NCI-H146 treated with DMSO at 0.1 percent for 48 hours (cell line): ENCODE measurements around the gene ROCK2.

ENCODE experiments used
- DNase-seq: peaks from one replicate; lab custom pipeline; 2025; ENCODE audit not compliant: unreplicated experiment; lab: John Stamatoyannopoulos, UW

ROCK2 gene

DNA sequence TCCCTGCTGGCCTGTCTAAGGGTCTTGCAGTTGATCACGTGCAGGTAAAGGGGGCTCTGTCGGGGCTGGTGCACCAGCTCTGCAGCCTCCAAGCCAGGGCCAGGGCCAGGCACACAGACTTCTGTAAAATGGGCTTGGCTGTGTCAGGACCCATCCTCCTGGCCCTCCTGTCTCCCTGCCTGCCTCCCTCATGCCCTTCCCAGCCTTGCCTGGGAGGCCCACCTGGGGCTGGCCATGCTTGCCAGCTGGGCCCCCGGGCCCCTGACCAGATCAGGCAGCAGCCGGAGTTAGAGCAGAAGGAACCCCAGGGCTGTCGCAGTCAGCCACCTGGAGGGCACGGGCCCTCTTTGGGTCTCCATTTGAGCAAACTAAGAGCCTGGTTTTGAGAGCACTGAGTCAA, 187.1 kb downstream of the ROCK2 start:
- DNase-seq = no peak

GRCh38 chr2:11156396-11157075, 187.9 kb downstream of the ROCK2 start:
- no peak for DNase-seq

DNA sequence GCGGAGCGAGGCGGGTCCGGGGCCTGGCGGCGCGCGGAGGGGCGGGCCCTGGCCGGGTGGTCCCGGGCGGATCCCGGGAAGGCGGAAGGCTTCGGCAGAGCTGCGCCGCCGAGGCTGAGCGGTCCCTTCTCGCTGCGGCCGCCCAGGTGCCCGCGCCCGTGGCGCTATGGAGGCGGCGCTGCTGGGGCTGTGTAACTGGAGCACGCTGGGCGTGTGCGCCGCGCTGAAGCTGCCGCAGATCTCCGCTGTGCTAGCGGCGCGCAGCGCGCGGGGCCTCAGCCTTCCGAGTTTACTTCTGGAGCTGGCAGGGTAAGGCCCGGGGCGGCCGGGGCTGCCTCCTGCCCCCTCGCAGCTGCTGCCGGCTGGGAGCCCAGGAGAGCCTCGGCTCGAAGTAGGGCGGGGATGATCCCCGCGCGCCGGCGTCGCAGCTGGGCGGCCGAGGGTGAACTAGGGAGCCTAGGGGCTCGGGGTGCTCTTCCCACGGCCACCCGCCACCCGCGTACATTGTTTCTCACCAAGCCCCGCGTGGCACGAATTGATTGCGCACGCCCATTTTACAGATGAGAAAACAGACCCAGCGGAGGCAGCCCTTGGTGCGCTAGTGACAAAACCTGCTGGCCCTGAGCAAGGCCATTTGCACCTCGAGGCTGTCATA, 188.9 kb downstream of the ROCK2 start, which contains the start of gene SLC66A3:
TSS of gene SLC66A3 (plus strand) at position 87 of the 655 bp plus-strand sequence. CDS start at position 167, 80 bp downstream.
- peak; percentile 83 for DNase-seq

GRCh38 chr2:11154923-11155380, 189.5 kb downstream of the ROCK2 start:
- peak; percentile 83 for DNase-seq

GRCh38 chr2:11154016-11154922, 190.2 kb downstream of the ROCK2 start:
- no peak for DNase-seq

- no peak for DNase-seq
These were observed 191.8 kb downstream of the ROCK2 start for GRCh38 chr2:11152591-11152990.

DNA sequence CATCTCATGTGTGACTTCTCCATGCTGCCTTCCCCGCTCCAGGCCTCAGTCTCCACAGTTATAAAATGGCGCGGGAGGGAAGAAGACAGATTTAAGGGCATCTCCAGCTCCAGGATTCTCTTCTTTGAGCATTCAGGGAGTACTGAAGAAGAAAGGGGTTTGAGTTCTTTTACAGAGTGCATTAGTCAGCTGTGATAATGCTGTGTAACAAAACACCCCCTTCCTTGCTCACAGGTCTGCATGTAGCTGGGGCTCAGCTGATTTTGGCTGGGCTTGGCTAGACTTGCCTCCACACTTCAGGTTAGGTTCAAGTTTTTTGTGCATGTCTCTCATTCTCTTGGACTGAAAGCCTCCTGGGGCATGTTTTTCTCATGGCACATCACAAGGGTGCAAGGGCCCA, 197.2 kb downstream of the ROCK2 start:
- no peak for DNase-seq

GRCh38 chr2:11146076-11146475, 198.4 kb downstream of the ROCK2 start:
- no peak for DNase-seq

DNA sequence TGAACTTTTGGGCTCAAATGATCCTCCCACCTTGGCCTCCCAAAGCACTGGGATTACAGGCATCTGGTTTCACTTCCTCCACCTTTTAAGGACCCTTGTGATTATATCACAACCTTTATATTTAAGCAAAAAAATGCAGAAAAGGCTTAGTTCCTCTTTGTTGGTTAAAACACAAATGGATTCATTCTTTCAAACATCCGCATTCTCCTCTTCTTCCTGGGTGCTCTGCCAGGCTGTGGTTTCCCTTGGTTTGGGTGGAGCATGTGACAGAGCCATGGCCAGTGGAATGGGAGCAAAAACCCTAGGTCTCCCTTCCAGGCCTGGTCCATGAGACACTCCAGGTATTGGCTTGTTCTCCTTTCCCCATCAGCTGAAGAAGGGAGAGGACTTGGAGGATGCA, 199.1 kb downstream of the ROCK2 start:
- DNase-seq = no peak

GRCh38 chr2:11144738-11145079, 199.7 kb downstream of the ROCK2 start:
- DNase-seq = no peak

DNA sequence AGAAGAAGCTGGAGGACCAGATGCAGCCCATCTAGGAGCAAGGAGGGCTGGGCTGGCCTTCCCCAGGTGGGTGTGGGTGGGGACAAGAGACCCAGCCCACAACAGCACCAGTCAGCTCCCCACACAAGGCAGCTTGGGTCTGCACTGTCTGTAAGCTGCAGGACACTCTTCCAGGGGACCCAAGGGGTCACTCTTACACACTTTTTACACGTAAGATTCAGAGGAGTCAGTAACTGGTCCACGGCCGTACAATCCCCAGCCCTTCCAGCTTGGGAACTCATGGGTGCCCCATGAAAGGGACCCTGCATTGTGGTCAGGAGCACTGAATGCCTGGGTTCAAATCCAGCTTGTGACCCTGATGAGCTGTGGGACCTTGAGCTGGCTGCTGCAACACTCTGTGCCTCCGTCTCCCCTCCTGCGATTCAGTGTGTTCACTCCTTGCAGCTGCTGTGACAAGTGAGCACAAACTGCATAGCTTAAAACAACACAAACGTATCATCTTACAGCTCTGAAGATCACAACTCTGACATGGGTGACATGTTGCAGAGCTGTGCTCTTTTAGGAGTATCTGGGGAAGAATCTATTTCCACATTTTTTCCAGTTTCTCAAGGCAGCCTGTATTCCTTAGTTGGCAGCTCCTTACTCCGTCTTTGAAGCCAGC, 200.2 kb downstream of the ROCK2 start:
- DNase-seq = no peak

DNA sequence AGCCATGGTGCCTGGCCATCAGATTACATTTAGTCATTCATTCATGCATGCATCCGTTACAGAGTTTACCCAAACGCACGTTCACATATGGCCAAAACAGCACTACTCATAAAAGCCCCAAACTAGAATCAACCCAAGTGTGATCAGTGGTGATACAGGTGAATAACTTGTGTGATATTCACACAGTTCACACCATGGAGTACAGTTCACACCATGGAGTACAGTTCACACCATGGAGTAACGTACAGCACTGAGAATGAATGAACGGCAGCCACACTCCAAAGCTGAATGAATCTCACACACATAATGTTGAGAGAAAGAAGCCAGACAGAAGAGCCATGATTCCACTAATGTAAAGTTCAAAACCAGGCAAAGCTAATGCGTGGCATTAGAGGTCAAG, 201.4 kb downstream of the ROCK2 start:
- no peak for DNase-seq

- DNase-seq = no peak
These were observed 202.1 kb downstream of the ROCK2 start for GRCh38 chr2:11142330-11142729.

DNA sequence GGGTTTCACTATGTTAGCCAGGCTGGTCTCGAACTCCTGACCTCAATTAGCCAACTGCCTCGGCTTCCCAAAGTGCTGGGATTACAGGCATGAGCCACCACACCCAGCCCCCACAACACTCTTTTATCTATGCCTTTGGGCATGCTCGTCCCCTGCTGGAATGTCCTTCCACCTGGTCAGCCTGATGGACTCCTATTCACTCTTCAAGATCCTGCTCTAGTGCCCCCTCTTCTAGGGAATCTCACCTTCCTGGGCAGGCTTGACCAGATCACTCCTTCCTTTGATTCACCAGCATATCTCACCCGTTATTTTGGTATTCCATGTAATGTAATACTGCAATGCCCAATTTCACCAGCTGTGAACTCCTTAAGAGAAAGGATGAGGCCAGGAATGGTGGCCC, 203.1 kb downstream of the ROCK2 start:
- DNase-seq = no peak

DNA sequence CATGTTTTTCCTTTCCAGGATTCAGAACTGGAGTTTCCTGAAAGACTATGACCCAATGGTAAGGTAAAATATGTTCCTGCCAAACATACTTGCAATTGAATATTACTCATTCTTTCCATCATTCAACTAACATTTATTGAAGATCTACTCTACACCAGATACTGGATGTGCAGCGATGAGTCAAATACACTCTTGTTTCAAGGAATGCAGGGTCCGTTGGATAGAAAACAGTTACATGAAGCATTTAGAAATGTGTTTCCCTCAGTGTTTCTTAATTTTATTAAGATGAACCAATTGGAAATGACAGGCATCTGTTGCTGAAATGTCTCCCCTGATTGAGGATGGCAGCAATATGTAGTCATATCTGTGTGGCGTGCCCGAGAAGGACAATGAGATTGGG, 203.9 kb downstream of the ROCK2 start:
- no peak for DNase-seq

GRCh38 chr2:11134349-11134748, 210.1 kb downstream of the ROCK2 start:
- no peak for DNase-seq

GRCh38 chr2:11133936-11134320, 210.5 kb downstream of the ROCK2 start:
- DNase-seq = no peak

DNA sequence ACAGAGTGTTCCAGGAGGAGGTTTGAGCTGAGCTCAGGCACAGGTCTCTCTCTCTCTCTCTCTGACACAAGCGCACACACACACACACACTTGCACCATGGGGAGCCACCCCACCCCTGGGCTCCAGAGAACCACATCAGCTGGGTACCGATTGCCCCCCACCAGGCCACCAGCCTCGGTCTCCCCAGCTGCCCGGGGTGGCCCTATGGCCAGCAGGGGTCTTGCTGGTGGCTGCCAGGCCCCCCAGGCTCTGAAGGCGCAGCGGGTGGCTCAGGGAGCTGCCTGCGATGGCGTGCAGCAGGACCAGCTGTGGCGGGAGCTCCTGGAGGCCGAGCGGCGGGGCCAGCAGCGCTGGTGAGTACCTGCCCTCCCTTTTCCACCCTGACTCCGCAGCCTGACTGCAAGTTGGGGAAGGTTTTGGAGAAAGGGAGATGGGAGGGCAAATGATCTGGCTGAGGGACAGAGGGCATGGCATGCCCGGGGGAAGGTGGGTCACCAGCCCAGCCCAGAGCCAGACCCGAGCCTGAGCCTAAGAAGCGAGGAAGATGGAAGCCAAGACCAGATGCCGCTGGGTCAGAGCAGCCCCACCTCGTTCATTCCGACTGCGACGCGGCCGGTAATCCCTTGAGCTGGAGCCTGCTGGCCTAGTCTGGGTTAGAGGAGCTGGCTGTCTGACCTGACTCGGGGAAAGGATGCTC, 211.0 kb downstream of the ROCK2 start:
- peak; percentile 30 for DNase-seq

DNA sequence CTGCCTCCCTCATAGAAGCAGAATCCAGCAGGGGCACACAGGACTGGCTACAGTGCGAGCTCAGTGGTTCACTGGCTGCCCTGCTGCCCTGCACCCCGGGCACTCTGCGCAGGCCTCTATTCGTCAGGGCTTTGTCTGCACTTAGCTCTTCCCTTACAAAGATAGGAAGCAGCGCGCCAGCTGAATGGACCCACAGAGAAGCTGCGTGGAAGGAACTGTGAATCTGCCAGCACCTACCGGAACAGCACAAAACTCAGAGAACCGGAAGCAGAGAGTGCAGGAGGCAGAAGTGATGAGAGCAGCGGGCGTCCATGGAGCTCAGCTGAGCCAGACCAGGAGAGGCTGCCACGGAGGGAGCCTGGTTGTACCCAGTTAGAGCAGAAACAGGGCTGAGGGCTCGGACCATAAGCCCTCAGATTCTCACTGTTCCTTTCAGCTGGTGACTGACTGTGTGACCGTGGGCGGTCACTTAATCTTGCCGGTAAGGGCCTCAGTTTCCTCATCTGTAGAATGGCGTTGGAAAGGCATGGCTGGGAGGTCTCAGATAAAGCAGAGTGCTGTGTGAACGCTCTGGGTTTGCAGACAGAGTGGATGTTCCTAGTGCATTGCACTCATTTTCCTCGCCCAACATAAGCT, 212.3 kb downstream of the ROCK2 start:
- DNase-seq = no peak
